CD4-positive, alpha-beta T cell treated with Interleukin-17A for 1 hour (primary cell): Measurements from ENCODE around the gene P2RX4.
"Not testable (repeated sequence)": the region's sequence is repeated elsewhere in the genome, so short reads cannot be mapped to it uniquely, and the experiment has no call there.

Experiments used
- DNase-seq: peaks from one replicate; pipeline ENCODE4 v3.0.0-alpha.2; 2020

Gene P2RX4

GRCh38 chr12:121189131-121189530 lies 20.8 kb upstream of the P2RX4 start:
- DNase-seq: no peak

GRCh38 chr12:121189619-121190155 lies 20.2 kb upstream of the P2RX4 start:
- no peak for DNase-seq

DNA sequence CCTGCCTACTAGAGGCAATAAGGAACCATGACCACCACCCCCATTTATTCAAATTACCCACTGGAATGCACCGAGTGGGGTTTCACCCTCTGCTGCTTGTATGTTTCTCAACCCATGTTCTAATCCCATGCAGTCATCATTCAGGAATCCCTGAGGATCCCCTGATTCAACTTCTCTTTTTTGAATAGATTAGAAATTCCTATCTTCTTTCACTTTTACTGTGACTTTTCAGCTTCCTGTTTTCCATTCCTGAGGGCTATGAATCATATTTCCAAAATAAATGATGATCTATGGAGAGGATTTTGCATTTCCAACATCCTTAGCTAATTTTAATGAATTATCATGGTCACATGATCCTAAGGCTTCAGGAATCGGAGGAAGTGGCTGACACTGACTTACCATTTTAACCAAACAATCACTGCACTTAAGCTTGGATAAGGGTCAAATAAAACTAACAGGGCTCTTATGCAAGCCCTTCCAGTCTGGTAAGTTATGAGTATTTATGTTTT lies 19.4 kb upstream of the P2RX4 start:
- no peak for DNase-seq

DNA sequence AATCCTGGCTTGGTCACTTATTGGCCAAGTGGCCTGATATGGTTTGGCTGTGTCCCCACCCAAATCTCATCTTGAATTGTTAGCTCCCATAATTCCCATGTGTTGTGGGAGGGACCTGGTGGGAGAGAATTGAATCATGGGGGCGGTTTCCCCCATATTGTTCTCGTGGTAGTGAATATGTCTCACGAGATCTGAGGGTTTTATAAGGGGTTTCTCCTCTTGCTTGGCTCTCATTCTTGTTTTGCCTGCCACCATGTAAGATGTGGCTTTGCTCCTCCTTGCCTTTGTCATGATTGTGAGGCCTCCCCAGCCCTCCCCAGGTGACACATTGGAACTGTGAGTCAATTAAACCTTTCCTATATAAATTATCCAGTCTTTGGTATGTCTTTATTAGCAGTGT lies 18.8 kb upstream of the P2RX4 start:
- no peak for DNase-seq

- peak; percentile 23 for DNase-seq
Observed at GRCh38 chr12:121196902-121197301, 13.0 kb upstream of the P2RX4 start.

DNA sequence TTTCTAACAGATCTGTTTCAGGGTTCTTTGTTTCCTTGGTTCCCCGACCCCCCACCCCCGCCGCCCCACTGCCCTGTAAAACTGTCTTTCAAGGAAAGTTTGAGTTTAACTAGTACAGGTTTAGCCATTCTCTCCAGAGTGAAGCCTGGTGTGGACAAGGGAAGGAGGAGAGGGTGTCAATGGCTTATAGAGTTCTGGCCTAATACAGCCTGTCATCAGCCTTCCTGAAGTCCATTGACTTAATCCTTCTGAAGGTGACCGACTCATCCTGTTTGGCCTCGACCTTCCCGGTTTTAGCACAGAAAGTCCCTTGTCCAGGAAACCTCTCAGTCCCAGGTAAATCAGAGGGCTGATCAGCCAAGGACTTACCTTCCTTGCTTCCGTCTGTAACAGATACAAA lies 11.0 kb upstream of the P2RX4 start:
- no peak for DNase-seq

DNA sequence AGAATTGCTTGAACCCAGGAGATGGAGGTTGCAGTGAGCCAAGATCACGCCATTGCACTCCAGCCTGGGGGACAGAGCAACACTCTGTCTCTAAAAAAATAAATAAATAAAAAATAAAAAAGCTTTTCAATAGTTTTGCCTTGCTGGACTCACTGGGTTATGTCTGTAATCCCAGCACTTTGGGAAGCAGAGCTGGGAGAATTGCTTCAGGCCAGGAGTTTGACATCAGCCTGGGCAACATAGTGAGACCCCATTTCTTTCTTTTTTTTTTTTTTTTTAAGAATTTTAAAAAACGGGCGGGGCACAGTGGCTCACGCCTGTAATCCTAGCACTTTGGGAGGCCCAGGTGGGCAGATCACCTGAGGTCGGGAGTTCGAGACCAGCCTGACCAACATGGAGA lies 8.8 kb upstream of the P2RX4 start:
- not testable (repeated sequence) for DNase-seq

DNA sequence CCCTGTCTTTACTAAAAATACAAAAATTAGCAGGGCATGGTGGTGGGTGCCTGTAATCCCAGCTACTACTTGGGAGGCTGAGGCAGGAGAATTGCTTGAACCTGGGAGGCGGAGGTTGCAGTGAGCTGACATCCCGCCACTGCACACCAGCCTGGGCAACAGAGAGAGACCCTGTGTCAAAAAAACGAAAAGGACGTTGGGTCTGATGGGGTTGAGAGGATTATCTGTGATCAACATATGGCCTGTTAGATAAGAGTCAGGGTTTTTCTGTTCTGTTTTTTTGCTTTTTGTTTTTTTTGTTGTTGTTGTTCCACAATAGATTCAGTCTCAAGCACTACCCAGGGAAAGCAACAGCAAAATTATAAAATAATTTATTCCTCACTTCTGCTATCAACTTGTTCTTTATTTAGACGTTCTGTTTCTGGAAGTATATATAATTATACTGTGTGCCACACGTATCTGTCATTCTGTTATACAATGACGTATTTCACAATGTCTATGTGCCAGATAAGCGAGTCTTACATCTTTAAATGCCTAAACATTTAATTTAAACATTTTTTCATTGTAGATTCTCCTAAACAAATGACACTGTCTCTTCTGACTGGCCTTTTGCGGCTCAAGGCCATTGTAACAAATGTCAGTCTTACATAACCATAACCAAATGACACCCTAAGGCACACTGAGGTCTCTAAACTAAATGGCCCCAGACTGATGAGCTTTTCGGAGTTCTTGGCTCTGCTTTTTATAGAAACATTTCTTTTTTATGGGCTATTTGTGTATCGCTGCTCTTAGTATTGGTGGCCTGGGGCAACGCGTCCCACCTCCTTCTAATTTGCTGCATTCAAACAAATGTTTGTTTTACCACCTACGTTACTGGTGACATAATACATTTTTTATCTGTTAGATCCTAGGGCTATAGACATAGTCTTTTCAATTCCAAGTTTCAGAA lies 7.2 kb upstream of the P2RX4 start:
- no peak for DNase-seq

DNA sequence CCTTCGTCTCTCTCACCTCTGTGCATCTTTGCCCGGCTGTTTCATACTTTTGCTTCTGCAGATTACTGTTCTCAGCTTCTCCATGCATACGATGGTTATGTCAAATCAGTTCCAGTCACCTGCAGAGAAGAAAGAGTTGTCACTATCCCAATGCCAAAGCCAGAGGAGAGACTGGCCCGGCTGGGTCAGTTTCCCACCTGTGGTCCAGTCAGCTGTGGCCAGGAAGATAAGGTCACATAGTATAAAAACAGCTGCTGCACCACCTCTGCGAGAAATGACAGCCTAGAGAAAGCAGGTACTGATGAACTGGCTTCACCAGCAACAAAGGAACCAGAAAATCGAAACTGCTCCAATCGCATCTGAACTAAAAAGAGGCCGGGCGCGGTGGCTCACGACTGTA lies 6.4 kb upstream of the P2RX4 start:
- no peak for DNase-seq

GRCh38 chr12:121205491-121205890 lies 4.4 kb upstream of the P2RX4 start:
- DNase-seq: no peak

GRCh38 chr12:121208571-121208970 lies 1.4 kb upstream of the P2RX4 start:
- not testable (repeated sequence) for DNase-seq

DNA sequence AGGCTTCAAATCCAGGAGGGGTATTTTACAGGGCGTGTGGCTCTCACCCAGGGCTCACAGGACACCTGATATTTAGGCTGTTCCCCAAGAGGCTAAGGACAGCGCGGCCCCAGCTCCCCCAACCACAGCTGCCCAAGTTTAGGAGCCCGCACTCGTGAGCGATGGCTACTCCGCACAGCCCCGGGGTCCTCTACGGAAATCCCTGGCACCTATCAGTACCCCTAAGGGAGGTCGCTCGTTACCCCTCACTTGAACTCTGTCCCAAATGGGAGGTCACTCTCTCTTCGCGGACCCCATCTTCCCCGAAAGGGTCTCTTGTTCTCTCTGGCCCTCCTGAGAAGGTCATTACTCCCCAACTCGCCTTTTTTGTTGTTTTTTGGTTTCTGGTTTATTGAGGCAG lies 708 bp upstream of the P2RX4 start:
- no peak for DNase-seq

DNA sequence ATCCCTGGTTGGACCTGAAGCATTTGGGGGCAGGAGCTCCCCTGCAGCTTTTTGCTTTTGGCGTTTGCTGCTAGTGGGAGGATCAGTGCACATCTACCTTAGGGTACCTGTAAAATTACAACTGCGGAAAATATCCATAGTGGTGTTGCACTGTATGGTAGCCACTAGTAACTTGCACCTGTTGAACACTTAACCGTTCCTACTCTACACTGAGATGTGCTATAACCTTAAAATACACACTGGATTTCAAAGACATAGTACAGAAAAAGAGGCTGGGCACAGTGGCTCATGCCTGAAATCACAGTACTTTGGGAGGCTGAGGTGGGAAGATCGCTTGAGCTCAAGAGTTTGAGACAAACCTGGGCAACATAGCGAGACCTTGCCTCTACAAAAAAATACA lies 2.9 kb downstream of the P2RX4 start:
- no peak for DNase-seq

GRCh38 chr12:121214166-121214777 lies 4.3 kb downstream of the P2RX4 start:
- DNase-seq: peak; percentile 31

DNA sequence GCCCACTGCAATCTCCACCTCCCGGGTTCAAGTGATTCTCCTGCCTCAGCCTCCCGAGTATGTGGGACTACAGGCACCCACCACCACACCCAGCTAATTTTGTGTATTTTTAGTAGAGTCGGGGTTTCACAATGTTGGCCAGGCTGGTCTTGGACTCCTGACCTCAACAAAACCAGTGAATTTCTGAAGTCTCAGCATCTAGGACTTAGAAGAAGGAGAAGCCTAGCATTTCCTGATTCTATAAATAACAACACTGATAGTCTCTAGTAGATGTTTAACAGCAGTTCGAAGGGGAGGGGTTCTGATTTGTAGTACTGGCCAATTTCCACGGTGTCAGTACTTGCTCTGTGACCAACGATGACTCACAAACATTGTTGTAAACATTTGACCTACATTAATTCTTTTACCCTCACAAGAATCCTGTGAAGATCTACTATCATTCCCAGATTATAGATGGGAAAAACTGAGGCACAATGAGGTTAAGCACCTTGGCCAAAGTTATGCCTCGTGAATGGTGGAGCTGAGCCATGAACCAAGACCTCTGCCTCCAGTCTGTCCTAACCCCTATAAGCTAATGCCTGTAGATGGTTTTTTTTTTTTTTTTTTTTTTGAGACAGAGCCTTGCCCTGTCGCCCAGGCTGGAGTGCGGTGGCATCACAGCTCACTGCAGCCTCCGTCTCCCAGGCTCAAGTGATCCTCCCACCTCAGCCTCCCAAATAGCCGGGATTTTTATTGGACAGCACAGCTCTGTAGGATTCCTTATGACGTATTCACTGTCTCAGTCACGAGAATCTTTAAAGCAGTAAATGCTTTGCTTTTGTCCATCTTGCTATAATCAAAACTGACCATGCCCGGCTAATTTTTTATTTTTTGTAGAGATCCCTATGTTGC lies 5.2 kb downstream of the P2RX4 start:
- peak; percentile 46 for DNase-seq

GRCh38 chr12:121216102-121216501 lies 6.2 kb downstream of the P2RX4 start:
- DNase-seq: no peak

GRCh38 chr12:121217063-121217462 lies 7.1 kb downstream of the P2RX4 start:
- DNase-seq: no peak

- no peak for DNase-seq
Observed at GRCh38 chr12:121217761-121218160, 7.8 kb downstream of the P2RX4 start.

GRCh38 chr12:121218588-121219352 lies 8.8 kb downstream of the P2RX4 start:
- DNase-seq: no peak

- no peak for DNase-seq
Observed at GRCh38 chr12:121219353-121219986, 9.5 kb downstream of the P2RX4 start.

GRCh38 chr12:121222847-121223246 lies 12.9 kb downstream of the P2RX4 start:
- peak; percentile 31 for DNase-seq
